GM18505 (cell line): ENCODE data around the gene SLC52A1.

Source experiments
- ATAC-seq: cut with Tn5 transposase; IDR thresholded peaks from one replicate; pipeline ENCODE4 v1.9.1; 2021; ENCODE audit not compliant: unreplicated experiment
- POLR2A ChIP-seq: IDR thresholded peaks from 4 replicates; pipeline ENCODE4 v1.6.1; 2011; ENCODE audit warnings: borderline replicate concordance; ENCODE audit not compliant: insufficient read depth, insufficient read length; ENCODE audit errors: extremely low read depth

Gene SLC52A1

DNA sequence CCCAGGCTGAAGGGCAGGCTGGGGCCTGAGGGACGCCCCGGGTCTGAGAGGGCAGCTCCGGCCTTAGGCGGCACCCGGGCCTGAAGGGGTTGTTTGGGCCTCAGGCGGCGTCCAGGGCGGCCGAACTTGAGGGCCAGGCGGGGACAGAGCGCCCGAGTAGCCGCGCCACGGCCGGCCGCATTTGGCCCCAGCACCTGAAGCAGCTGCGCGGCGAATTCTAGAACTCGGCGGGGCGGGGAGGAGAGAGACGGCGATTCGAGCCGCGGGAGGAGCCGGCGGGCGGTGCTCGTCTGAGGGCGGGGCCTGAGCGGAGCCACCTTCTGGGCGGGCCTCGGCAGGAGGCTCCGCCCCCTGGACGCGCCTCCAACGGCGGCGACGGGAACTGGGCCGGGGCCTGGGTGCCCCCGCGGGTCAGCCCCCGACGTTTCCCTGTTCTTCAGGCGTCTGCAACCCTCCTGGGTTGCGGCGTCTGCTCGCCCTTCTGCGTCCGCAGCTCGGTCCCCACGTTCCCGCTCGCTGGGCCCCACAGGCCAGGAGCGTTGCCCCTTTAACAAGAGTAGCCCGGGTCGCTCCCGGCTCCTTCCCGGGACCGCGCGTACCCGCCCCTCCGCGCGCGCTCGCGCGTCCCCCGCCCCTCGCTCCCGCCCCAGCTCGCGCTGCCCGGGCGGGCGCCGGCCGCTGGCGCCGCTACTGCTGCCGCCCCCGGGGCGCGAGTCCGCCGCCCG, 37.8 kb downstream of the SLC52A1 start, which contains the start of the genes INCA1 and KIF1C:
TSS of gene INCA1 (minus strand) at position 221 of the 725 bp plus-strand sequence. CDS start 3,085 bp downstream, outside the sequence.
TSS of gene KIF1C (plus strand) at position 649 of the 725 bp plus-strand sequence. CDS start 2,297 bp downstream, outside the sequence.
- peak; percentile 40 for TF ChIP-seq POLR2A
- ATAC-seq = peak; percentile 77

DNA sequence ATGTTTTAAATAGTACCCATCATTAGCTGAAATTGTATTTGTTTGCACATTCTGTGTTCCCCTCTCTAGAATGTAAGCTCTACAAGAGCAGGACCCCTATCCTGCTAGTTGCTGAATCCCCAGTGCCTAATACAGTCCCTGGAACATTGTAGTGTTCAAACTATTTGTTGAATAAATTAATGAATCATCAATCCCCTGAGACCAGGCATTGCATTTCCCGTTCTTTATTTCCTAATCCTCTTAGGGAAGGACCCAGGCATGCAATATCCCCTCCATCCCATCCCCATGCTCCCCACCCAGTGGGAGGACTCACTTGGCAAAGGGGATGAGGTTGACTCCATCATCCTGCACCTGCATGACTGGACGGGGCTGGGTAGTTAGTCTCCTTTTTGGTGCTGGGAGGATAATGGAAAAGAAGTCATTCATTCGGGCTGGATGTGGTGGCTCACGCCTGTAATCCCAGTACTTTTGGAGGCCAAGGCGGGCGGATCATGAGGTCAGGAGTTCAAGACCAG, 41.1 kb downstream of the SLC52A1 start:
- no peak for TF ChIP-seq POLR2A
- ATAC-seq = no peak

DNA sequence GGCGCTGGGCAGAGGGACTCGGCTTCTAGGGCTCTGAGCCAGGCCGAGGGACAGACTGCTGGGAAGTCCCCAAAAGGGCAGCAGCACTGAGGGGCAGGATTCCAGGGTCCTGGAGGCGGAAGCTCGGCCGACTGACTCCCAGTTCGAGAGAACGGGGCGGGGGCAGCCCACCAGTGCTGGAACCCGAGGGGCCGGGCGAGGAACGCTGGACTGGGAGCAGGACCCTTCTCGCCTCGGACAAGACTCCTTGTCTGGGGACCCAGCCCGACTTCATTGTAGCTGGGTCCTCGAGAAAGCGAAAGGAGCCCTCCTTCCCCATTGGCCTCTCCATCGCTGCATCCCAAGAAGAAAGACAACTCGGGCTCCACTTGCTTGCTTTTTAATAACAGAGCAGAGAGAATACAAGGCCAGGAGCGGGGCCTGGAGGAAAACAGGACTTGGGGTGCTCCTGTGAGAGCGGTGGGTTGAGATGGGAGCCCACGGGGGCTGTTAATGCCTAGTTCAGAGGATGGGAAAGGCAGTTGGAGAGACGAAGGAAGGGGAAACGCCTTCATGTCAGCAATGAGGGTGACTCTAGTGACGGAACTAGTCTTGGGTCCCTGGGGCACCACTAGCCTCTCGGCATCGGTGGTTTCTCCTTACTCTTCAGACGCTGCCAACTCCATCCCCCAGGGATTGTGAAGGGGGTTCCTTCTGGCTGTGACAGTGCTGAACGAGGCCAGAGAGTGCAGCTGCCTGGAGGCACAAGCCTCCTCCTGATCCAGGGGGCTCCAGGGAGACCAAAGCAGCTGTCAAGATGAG, 47.3 kb downstream of the SLC52A1 start:
- TF ChIP-seq POLR2A = no peak
- no peak for ATAC-seq

DNA sequence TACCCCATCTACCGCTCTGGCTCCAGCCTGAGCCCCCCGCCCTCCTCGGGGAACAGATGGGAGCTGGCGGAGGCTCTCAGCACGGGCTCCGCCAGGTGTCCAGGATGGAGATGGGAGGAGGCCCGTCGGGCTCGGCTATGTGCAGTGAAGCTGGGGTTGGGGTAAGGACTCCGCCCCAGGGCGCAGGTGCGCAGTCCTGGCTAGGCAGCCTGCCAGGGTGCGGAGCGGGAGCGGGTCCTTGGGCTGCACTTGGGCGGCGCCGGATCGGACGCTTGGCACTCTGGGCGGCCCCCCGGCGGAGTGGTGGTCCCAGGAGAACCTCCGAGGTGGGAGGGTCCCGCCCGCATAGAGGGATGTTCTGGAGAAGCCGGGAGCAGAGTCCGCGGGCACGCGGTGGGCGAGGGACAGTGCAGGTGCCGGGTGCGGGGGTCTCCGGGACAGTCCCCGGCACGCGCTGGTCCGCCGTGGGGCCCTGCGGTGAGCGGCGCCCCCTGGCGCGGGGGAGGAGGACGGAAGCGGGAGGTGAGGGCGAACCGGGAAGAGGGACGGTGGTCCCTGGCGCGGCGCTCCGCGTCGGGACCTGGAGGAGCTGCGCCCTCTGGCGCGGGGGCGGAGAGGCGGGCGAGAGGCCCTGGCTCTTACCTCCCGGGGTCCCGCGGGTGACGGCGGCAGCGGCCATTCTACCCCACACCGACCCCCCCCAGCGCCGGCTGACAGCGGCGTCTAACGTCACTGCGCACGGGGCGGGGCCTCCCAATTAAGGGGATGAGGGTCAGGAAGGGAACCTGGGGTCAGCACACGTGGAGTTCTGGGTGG, 48.1 kb downstream of the SLC52A1 start, which contains the start of gene CAMTA2:
TSS of gene CAMTA2 (minus strand) at position 725 of the 816 bp plus-strand sequence. CDS start 1,453 bp downstream, outside the sequence.
- TF ChIP-seq POLR2A = peak; percentile 61
- ATAC-seq = peak; percentile 54

DNA sequence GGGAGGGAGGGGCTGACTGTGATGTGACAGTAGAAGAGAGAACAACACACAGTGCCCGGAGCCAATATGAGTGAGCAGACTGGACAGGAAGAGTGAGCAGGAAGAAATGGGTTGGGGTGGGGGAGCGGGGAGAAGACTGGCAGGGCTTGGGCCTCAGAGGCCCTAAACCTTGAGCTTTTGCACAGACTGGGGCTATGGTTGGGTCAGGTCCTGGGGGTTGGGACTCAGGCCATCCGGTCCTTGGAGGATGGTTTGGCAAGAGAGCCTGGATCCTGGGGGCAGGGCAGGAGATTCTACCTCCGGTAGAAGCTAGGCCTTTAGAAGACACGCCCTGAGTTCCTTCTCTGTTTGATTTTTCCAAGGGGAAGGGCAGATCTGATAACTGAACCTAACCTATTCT, 48.8 kb downstream of the SLC52A1 start:
- no peak for ATAC-seq
- TF ChIP-seq POLR2A = no peak
